Lower leg skin (tissue), 4 donors: ENCODE results near the gene F13A1. TPM values are rescaled to one million over a fixed set of nuclear protein-coding genes. Genes with fewer than 3 reads are reported as not detected.

Experiments used
- DNase-seq, 2 donors: peaks; one replicate each; pipeline ENCODE4 v3.0.0-alpha.2; 2019; ENCODE audit warnings: low spot score in 2 of 2
- H3K4me3 ChIP-seq: fragments of 200-600 bp; sonication (generic); 2 replicates; pipeline ENCODE4 v1.5.1; 2017; ENCODE audit warnings: mild to moderate bottlenecking, low read depth; ENCODE audit not compliant: poor library complexity, severe bottlenecking
- POLR2A ChIP-seq, 2 donors: fragments of 450-650 bp; IDR thresholded peaks; one replicate each; pipeline ENCODE4 v1.6.1; 2016 to 2017; ENCODE audit warnings: antibody characterized with exemption in 2 of 2, mild to moderate bottlenecking in 1 of 2, moderate library complexity in 1 of 2
- WGBS, 2 donors: methylation state at CpG; one replicate each; pipeline ENCODE4 v1.1.5; 2018; 5-methylcytosine and 5-hydroxymethylcytosine counted together
- intact Hi-C: fragments of 100-400 bp; cut with DNase I; formaldehyde crosslinking; loops from one replicate; pipeline ENCODE4 v1.15.0; 2023; ENCODE audit warnings: low total_unique reads
- total RNA-seq, 4 donors: library from RNA; depleted of rRNA; stranded (reverse); fragments of >200 nt; gene quantifications; one replicate each; pipeline ENCODE4 v1.1.0, GENCODE V29; 2016
- TF ChIP-seq, protein P1 (sequence below), 3 donors: fragments of 450-650 bp; IDR thresholded peaks; one replicate each; pipeline ENCODE4 v1.5.1; 2016; ENCODE audit warnings: antibody characterized with exemption in 3 of 3, mild to moderate bottlenecking in 3 of 3, moderate library complexity in 2 of 3

The F13A1 gene
- 10 to 100 TPM in 2 of 4 donors, 1 to 10 TPM in 2; 7.8 to 46.5 (median 16.0) TPM for total RNA-seq

DNA sequence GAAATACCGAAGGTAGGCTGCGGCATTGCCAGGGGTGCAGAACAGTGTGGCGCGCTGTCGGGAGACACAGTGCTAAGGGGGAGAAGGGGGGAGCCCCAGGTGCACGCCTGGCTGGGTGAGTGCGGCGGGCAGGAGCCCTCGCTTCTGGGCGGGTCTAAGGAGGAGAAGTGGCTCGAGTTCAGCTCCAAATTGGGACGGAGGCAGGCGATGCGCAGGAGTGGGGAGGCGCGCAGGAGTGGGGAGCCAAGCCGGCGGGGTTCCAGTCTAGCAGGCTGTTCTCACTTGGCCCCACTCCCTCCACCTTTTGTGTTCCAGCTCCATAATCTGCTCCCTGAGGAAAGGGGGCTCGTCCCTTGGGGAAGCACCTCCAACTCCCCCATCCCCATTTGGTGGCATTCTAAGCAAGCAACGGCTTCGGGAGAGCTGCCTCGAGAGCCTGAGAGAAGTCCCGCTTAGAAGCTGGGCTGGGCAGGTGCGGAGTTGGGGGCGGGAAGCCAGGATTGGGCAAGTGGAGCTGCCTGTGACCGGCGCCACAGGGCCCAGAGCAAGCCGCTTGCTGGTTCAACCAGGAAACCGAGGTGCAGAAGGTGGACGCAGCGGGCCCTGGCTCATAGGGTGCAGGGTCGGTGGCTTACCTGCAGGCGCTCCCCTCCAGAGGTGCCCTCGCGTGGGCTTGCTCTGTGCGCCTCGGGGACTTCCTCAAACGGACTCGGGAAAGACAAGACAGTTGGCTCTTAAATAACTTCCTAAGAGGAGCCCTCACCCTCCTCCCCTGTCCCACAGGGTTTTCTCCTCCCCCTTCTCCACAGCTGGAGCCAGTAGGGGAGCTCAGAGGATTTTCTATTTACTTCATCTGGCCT lies at the start of gene F13A1:
F13A1 (minus strand) TSS at position 711 of the 860 bp plus-strand sequence. CDS start 1,998 bp downstream, outside the sequence.
- no peak for DNase-seq
- TF ChIP-seq, protein P1, sequence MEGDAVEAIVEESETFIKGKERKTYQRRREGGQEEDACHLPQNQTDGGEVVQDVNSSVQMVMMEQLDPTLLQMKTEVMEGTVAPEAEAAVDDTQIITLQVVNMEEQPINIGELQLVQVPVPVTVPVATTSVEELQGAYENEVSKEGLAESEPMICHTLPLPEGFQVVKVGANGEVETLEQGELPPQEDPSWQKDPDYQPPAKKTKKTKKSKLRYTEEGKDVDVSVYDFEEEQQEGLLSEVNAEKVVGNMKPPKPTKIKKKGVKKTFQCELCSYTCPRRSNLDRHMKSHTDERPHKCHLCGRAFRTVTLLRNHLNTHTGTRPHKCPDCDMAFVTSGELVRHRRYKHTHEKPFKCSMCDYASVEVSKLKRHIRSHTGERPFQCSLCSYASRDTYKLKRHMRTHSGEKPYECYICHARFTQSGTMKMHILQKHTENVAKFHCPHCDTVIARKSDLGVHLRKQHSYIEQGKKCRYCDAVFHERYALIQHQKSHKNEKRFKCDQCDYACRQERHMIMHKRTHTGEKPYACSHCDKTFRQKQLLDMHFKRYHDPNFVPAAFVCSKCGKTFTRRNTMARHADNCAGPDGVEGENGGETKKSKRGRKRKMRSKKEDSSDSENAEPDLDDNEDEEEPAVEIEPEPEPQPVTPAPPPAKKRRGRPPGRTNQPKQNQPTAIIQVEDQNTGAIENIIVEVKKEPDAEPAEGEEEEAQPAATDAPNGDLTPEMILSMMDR (IDR thresholded peaks at IDR 0.05), result no peak
- no peak for TF ChIP-seq POLR2A (IDR thresholded peaks at IDR 0.05)
- intact Hi-C loops, result no loop called here
- 5 to 10% methylated on average over 38 to 39 of the region's 39 CpGs for WGBS, 2 donors
- H3K4me3 ChIP-seq, result no peak within 1 kb of the TSS

DNA sequence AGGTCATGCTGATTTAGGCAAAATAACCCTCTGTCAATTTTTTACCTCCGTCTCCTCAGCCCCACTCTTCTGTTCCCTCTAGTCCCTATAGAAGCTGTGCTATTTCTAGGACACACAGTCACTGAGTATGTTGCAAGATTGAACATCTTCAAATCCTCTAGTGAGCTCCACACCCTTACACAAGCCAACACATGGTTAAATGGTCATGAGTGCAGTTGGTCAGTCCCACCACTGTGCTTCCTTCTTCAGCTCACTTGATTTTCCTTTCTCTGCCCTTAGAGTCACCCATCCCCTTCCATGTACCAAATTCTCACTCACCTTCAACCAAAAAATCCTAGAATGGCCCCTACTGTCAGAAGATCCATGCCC lies 48.2 kb upstream of the F13A1 start:
- H3K4me3 ChIP-seq, result no peak overlapping the region
- WGBS, 2 donors, result 84 to 89% methylated on average over 1 of the region's 1 CpG
- intact Hi-C loops, result no loop called here
- DNase-seq, result no peak
- TF ChIP-seq, protein P1 (IDR thresholded peaks at IDR 0.05), result no peak
- TF ChIP-seq POLR2A (IDR thresholded peaks at IDR 0.05), result no peak

DNA sequence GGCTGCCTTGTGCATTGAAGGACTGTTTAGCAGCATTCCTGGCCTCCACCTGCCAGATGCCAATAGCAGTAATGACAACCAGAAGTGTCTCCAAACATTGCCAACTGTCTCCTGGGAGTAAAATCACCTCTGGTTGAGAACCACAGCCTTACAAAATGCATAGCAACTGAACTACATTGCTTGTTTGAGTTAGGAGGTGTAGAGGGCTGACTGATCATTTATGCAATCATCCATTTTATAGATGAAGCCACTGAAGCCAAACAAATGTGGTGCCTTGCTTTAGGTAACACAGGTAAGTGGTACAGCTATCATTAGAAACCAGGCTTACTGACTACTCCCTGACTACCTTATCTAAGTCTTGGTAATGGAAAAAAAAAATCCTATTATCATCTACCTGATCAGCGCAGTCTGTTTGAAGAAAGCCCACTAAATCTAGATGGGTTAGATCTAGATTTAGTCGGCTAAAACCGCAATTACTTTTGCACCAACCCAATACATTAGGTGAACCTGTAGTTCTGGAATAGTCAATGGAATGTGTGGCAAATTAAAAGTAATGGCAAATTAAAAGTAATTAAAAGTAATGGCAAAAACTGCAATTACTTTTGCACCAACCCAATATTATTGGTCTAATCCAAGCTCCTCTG lies 47.7 kb upstream of the F13A1 start:
- no peak overlapping the region for H3K4me3 ChIP-seq
- DNase-seq, result no peak
- TF ChIP-seq POLR2A (IDR thresholded peaks at IDR 0.05), result no peak
- TF ChIP-seq, protein P1 (IDR thresholded peaks at IDR 0.05), result no peak
- 89 to 96% methylated on average over 3 of the region's 3 CpGs for WGBS, 2 donors
- intact Hi-C loops, result no loop called here

DNA sequence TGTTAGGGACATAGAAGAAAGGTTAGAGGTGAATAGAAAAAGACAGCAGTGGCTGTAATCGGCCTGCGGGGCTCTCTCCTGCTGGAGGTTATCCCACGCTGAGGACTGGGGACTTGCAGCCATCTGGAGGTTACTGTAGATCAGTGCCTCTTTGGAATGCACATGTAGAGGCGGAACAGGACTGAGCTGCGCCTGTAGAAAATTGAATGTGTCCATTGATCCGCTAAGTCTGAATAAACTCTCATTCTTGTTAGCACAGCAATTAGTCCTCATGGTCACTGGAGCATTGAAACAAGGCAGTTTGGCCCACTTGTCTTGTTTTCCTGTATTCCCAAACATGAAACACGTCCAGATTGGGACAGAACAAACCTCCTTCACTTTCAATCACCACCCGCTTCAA lies 46.3 kb upstream of the F13A1 start:
- H3K4me3 ChIP-seq, result no peak overlapping the region
- WGBS, 2 donors, result 63 to 79% methylated on average over 8 of the region's 8 CpGs
- intact Hi-C loops, result no loop called here
- DNase-seq, result no peak
- TF ChIP-seq, protein P1 (IDR thresholded peaks at IDR 0.05), result no peak
- TF ChIP-seq POLR2A (IDR thresholded peaks at IDR 0.05), result no peak

DNA sequence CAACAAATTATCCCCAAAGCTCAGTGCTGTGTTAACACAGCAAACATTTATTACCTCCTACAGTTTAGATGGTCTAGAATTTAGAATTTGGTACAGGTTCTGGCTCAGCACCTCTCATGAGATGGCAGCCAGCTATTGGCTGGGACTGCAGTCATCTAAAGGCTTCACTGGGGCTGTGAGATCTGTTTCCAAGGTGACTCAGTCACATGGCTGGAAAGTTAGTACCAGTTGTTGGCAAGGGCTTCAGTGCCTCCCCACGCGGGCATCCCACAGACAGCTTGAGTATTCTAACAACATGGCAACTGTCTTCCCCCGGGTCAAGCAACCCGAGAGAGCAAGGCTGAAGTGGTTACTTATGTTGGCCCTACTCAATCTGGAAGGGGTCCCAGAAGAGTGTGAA lies 44.8 kb upstream of the F13A1 start:
- DNase-seq, result no peak
- 94 to 95% methylated on average over 4 of the region's 4 CpGs for WGBS, 2 donors

More for the DNA sequence above, 44.8 kb upstream of the F13A1 start:
- TF ChIP-seq, protein P1 (IDR thresholded peaks at IDR 0.05), result no peak
- no peak for TF ChIP-seq POLR2A (IDR thresholded peaks at IDR 0.05)
- H3K4me3 ChIP-seq, result no peak overlapping the region
- intact Hi-C loops, result no loop called here
